GM21825 (cell line): ENCODE measurements around the gene ZFP30.

Experiments
- ATAC-seq: cut with Tn5 transposase; IDR thresholded peaks from one replicate; pipeline ENCODE4 v1.9.1; 2021; ENCODE audit warnings: mild to moderate bottlenecking, moderate library complexity; ENCODE audit not compliant: unreplicated experiment

The ZFP30 gene

GRCh38 chr19:37564624-37565369 is 90.5 kb downstream of the ZFP30 start:
- no peak for ATAC-seq
